NCI-H2029 treated with DMSO at 0.1 percent for 48 hours (cell line): Measurements from ENCODE around the gene LHPP.

Source experiments
- DNase-seq: peaks from one replicate; lab custom pipeline; 2025; lab: John Stamatoyannopoulos, UW

LHPP gene

DNA sequence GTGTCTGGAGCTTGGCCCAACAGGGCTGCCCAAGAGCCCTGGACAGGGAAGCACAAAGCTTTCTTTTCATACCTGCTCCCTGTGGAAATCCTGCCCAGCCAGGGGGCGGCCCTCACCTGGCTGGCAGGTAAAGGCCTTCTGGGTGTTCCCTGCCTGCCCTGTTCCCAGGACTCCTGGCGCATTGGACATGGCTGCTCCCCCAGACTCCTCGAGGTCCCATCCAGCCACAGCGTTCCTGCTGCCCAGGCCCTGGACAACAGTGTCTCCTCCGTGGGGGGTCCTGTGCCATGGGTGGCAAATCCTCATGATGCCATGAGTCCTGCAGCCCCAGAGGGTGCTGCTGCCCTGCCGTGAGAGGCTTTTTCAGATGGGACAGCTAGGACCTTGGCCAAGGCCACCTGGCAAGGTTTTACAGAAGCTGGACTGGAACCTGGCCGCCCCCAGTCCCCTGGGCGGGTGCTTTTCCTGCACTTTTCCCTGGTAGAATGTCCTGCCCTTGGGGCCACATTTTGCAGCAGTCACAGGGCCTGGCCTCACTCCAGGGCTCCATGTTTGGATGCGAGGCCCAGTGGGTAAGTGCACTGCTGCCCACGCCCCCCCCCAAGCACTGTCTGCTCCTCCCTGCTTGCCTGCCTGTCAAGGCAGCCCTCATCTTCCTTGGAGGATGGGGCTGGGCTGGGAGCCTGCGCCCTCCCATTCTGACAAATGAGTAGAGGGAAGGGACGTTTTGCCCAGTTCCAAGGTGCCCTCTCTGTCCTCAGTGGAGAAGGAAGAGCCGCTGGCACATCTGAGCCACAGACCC is 60.7 kb downstream of the LHPP start:
- DNase-seq = no peak

DNA sequence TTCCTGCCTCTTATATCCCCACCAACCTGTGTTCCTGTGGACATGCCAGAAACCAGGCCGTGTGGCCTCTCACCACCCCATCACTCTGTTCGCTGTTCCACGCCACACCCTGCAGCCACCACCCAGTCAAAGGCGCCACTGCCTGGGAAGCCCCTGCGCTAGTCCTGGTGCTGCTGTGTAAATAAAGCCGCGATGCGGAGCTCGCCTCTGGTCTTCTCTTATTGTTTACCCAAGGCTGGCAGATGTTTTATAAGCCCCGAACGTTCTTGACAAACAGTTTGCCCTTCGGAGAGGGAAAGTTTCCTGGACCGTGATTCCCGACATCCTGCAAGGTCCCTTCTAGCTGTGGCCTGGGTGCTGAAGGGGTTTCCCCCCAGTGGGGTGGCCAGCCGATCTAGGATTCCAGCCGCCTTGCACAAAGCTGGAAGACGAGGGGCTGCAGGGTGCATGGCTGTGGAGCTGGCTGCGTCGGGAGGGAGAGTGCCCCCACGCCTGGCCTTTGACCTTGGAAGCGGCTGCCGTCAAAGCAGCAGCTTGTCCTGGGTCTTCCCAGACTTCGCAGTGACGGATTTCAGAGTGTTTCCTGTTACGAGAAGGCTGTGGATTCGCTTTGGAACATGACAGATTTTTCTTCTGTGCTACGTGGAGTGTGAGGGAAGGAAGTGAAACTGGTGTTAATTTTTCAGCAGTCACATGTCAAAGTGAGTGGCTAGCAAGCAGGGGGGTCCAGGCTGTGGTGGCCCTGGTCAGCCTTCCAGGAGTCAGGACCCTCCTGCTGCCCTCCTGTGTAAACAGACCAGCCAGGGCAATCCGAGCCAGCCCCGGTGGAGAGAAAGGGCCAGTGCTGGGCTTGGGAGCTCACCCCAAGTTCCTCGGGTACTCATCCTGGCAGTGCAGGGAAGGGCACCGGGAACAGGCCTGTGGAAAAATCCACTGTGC is 61.6 kb downstream of the LHPP start:
- DNase-seq = peak; percentile 15

DNA sequence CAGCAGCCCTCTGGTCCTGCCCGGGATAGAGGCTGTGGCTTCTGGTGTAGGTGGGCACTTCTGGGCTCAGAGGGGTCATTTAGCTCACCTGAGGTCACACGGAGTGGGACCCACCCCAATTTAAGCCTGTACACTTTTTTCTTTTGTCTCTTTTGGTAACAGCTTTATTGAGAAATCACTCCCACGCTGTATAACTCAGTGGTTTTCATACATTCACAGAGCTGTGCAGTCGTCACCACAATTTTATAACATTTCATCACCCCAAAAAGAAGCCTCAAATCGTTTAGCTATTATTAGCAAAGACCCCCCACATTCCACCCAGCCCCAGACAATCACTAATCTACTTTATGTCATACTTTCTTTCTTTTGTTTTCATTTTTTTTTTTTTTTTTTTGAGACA is 62.3 kb downstream of the LHPP start:
- DNase-seq = no peak

DNA sequence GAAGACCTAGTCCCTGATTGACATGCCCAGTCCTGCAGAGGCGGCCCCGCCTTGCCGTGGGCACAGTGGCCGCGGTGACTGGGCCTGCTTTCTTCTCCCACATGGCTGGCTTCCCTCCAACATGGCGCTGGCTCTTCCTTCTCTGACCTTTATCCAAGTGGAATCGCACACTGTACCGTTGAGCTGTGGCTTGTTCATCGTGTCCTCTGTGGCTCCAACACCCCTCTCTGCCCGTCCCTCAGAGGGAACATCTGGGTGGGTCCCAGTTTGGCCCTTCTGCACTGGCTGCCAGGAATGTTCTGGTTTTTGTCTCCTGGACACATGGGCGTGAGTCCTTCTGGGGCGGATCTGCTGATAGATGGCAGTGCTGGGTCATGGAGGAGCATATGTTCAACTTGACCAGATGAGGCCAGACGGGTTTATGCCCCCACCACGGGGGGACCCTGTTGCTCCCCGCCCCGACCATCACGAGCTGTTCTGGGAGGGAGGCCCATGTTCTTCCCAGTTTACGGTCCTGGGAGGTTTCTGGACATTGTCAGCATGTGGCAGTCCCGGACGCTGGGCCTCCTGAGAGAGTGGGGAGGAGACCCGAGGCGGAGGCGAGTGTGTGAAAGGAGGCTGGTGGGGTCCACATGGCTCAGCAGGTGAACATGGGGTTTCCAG is 63.5 kb downstream of the LHPP start:
- peak; percentile 6 for DNase-seq

DNA sequence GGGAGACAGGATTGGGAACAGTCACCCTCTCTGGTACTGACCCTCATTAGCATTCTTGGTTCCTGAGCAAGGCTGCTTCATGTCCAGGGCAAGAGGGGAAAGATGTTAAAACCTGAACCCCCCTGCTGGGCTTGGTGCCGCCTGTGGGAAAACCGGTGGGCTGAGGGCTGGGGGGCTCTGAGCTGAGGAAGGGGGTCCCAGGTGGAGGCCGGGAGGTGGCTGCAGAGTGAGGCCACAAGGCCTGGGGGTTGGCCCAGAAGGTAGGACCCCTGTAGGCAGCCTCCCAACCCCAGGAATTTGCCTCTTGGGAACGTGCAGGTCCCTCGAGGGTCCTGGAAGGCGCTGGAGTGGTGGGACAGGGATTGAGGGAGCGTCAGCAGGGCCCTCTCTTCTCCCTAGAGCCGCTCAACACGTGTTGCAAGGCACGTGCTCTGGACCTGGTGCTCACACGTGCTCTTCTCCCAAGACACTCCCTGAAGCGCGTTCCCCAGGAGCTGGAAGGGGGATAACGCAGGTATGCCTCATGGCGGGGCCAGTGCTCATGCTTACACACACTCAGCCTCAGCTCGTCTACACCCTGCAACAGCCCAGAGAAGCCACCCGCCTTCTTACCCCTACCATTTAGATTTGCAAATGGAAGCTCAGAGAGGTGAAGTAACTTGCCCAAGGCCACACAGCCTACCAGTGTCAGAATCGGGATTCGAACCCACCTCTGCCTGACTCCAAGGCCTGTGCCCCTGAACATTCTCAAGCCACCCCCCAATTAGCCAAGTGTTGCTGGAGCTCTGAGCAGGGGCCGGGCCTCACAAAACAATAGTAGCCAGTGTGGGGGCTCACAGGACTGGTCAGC is 64.4 kb downstream of the LHPP start:
- no peak for DNase-seq

DNA sequence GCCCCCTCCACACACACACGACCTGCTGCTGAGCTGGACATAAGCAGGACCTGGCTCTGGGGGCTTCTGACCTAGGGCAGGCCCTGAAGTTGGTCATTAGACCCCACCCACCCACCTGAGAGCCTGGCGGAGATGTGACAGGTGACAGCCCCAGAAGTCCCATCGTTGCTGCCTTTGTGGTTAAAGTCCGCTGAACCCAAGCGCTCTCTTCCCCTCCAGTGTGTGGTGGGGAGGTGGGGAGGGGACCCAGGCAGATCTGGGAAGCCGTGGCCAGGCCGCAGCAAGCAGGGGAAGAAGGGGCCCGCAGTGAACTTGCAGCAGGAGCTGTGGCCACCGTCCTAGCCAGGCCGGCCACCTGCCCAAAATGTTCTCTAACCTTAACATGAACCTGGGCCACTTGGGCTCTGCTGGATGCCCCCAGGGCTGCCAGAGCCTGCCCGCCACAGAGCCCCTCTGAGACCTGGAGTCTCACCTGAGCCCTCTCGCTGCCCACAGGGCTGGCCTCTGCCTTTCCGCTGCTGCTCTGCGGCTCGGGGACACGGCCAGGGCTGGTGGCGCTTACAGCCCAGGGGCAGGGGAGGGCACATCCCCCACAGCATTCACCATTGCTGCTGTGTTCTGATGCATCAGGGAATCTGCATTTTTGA is 65.1 kb downstream of the LHPP start:
- no peak for DNase-seq

DNA sequence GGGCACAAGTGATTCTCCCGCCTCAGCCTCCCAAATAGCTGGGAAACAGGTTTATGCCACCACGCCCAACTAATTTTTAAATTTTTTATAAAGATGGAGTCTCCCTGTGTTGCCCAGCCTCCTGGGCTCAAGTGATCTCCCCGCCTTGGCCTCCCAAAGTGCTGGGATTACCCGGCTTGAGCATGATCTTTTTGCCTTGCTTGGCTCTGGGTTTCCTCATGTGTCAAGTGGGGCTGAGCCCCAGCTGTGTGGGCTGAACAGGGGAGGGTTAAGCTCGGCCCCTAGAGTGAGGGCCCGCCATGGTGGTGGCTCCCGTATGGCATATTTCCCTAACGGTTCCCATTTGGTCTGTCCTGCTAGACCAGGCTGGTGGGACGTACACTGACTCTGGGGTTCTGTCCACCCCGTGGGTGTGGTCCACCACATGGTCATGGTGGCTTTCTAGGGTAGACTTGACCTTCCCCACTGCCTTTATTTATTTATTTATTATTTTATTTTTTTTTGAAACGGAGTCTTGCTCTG is 66.3 kb downstream of the LHPP start:
- no peak for DNase-seq

DNA sequence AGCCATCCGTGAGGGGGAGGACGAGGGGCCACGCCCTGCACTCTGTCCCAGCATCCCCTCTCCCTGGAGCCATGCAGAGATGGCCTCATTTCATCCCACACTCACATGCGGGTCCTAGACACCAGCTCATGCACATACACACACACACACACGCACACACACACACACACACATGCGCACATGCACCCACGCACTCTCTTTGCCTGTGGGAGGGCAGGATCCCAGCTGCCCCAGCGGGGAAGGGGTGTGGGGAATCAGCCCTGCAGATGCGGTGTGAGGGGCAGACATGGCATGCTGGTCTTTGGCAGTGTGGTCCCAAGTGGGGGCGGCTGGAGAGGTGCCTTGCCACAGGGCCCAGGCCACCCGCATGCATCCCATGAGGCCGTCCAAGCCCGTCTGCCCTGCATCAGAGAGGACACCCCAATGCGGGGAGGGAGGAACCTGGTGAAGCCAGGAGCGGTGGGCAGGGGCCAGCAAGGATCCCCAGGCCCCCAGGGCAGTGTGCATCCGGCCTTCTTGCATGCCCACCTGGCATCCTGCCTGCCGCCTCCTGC is 68.1 kb downstream of the LHPP start:
- DNase-seq = no peak

DNA sequence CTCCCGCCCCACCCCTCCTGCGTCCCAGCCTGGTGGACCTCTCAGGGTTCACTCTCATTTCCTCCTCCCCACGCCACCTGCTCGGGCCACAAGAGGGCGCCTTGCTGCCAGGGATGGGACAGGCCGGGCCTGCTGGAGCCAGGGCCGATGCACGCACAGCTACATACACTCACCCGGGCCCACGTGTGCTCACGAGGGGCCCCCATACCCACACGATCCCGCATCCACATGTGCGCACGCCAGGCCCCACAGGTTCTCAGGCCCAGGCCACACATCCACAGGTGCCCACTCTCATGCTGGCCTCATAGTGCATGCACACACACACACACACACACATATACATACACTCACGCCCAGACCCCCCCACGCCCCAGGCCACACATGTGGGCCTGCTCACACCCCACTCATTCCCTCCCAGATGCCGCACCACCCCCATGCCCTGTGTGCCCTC is 68.6 kb downstream of the LHPP start:
- DNase-seq = no peak

DNA sequence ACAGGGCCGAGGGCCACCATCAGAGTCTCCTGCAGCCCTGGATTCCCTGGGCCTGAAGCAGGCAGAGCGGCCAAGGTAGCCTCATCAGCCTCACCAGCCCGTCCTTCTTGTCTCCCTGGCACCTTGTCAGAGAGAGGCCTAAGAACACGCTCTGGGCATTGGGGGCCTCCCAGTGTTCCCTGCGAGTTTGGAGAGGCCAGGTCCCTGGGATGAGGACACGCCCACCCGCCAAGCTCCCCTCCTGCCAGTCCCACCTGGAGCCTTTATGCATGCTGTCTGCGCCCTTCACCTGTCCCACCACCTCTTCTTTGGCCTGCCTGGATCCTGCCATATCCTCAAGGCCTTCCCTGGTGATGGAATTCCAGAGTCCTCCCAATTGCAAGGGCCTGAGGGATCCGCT is 69.2 kb downstream of the LHPP start:
- DNase-seq = no peak

DNA sequence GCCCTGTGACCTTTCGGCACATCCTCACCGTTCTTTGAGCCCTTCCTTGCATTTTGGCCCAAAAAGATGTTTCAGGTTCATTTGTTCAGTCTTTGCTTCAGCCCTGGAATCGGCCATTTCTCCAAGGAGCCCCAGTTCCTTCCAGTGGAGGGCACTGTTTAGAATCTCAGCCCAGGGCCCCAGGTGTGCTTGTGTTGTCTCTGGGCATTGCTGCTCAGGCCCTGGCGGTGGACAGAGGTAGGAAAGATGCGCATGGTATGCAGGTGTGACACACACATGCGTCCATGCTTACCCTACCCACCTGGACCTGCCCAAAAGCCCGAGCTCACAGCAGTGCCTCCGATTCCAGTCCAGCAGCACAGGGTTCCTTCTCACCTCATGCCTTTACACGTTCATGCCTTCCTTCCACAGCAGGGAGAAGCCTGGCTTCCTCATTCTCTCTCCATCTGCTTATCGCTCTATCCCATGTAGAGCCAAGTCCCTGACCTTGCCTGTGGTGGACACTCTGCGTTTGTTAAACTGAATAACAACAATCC is 70.6 kb downstream of the LHPP start:
- no peak for DNase-seq

DNA sequence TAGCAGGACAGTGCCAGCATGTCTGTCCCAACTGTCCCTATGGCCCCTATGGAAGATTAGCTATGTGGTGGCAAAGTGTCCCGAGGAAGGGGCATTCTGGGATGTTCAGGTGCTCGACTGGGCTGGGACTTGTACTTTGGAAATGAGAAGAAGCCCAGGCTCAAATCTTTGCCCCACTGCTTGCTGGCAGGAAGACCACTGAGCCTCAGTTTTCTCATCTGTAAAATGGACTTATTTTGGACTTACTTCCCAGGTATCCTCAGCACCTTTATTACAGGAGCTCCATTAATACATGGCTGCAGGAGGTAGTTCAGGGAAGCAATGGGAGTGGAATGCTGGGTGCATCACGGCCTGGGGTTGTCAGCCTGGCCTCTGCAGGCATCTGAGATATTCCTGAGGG is 71.2 kb downstream of the LHPP start:
- no peak for DNase-seq

DNA sequence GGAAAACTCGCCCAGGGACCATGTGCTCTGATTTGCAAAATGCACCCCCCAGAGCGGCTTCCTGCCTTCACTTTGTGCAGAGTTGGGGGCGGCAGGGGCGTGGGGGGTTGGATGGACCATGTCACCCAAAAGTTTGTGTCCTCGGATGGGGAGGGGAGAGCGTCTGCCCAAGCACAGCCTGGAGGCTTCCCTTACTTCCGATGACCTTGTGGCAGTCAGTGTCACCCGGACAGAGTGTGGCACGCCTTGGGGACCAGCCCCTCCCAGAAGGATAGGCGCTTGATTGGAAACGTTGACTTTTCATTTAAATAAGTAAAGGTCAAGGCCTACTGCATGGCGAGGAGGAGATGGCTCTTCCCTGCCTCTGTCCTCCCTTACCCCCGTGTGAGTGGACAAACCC is 71.6 kb downstream of the LHPP start:
- no peak for DNase-seq

DNA sequence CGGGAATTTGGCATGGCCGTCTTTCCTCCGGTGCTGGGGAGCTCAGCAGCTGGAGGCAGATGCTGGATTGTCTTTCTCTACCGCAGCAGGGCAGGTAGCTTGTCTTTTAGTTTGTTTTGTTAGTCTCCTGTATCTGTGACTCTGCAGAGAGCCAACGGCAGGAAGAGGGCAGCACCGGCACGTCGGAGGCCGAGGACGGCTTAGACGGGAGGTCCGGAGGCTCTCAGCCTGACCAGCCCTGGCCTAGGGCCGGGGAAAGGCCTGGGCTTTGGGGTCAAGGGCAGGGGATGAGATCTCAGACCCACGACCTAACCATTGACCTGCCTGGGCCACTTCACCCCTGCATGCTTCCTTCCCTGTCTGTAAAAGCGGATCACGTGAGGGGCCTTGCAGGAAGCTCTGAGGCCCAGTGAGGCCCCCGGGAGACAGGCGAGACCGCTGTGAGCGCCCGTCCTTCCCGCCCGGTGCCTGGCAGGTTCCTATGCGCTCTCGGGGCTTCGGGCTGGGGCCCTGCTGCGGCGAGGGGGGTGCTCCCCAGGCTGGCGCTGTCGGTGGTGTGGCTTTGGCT is 72.7 kb downstream of the LHPP start:
- DNase-seq = no peak

DNA sequence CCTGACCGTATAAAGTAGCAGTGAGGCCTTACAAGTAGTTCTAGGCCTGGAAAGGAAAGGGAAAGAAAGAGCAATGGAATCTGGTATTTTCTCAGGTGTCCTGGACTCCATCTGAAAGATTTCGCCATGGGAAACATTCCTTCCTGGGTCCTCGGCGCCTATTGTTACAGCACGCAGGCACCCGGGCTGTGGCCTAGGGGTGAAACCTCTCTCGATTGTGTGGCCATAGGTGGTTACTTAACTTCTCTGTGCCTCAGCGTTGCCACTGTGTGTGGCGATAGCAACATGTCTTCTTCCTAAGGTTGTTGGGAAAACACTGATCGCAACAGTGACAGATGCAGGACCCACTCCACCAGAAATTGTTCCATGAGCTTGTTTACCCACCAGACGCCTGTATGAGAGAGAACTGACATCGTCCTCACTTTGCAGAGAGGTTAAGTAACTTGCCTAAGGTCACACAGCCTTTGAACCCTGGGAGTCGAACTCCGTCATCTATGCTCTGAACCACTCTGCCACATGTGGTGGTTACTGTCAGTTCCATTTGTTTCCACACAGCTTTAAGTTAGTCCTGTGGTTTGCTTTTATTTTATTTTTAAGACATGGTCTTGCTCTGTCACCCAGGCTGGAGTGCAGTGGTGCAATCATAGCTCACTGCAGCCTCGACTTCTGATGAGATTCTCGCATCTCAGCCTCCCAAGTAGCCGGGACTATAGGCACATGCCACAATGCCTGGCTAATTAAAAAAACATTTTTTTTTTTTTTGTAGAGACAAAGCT is 73.4 kb downstream of the LHPP start:
- DNase-seq = no peak

DNA sequence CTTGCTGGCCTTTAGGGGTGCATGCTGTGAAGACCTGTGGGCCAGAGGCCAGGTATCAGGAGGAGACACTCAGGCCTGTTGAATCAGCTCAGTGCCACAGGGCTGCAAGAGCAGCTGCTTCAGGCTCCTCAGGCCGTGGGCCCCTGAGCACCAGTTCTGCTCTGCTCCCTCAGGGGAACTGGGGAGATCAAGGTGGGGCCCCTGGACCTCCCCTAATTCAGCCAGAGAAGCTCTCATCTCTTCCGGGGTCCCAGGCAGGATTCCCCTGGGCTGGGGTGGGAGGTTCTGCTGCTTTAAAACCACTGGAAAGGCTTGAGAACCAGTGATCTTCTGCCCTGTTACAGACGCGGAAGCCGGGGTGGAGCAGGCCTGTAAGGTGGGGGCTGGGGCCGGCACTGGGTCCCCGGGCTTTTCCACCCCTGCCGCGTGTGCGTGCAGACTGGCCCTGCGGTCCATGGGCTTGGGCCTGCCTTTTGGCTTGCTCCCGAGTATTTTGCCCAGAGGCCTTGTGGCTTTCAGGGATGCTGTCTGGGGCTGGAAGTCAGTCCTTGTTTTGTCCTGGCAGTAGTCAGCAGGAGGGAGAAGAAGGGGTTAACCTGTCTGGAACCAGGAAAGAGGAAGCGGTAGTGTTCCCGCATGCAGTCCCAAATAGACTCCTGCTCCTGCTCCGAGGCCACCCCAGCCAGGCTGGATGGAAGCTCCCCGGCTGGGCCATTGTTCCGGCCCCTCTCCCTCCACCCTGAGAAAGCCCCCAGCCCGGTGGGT is 74.3 kb downstream of the LHPP start:
- DNase-seq = no peak

DNA sequence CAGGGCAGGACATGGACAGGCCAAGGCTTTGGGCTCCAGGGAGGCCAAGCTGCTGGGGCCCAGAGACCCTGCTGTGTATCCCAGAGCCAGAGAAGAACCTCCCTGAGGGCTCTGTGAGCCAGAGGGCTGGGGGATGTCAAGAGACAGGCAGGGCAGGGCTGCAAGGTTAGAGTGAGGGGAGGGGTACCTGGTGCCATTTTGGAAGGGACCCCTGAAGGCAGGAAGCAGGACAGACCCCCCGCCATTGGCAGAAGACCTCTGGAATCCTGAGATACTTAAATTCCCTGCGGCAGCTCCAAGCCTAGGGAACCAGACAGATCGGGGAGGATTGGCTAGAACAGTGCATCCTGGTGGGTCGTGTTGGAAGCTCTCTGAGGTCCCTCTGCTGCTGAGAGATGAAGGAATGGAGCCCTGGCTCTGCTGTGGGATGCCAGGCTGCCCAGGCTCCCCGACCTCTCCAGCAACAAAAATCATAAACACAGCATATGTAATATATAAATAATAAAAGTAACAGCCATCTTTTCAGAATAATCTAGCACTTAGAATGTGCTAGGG is 75.0 kb downstream of the LHPP start:
- no peak for DNase-seq

DNA sequence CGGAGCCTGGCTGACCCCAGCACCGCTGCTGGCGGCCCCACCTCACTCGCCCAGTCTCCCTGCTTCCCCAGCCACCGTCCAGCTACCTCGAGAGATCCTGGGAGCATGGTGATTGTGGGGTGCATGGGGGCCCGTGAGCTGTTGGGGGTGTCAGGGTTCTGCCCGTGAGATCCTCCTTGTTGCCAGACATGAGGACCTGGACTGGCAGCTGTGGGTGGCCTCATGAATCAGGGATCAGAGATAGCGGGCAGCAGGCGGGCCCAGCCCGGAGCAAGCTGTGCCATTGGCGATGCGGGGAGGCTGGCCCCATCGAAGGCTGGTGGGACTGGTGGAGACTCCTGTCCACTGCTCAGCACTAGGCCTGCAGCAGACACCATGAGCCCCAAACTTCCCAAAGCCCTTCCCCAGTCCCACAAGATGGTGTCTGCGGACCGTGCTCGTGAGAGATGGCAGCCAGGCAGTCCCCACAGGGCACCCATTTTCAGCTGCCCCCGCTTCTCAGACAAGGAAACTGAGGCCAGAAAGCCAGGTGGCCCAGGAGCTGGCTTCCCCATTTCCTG is 75.6 kb downstream of the LHPP start:
- DNase-seq = no peak
